Endothelial cell (in vitro differentiated cells): ENCODE data around the gene ZBTB1. TPM values are rescaled to one million over a fixed set of nuclear protein-coding genes. Genes with fewer than 3 reads are reported as not detected.
"Not testable (repeated sequence)": the region's sequence is repeated elsewhere in the genome, so short reads cannot be mapped to it uniquely, and the experiment has no call there.

Experiments used
- DNase-seq: peaks from one replicate; pipeline ENCODE4 v3.0.0; 2021; ENCODE audit warnings: low spot score
- H3K27ac Mint-ChIP-seq: one replicate; pipeline ENCODE4 v1.8.0; 2021; ENCODE audit warnings: mixed read lengths, inconsistent platforms; ENCODE audit not compliant: unreplicated experiment
- H3K27me3 Mint-ChIP-seq: one replicate; pipeline ENCODE4 v1.8.0; 2021; ENCODE audit warnings: mild to moderate bottlenecking, moderate library complexity, mixed read lengths, inconsistent platforms; ENCODE audit not compliant: unreplicated experiment
- H3K36me3 Mint-ChIP-seq: one replicate; pipeline ENCODE4 v1.8.0; 2021; ENCODE audit warnings: mild to moderate bottlenecking, low read depth, mixed read lengths, inconsistent platforms; ENCODE audit not compliant: unreplicated experiment
- H3K4me1 Mint-ChIP-seq: one replicate; pipeline ENCODE4 v1.8.0; 2021; ENCODE audit warnings: mild to moderate bottlenecking, mixed read lengths, inconsistent platforms; ENCODE audit not compliant: unreplicated experiment
- H3K4me3 Mint-ChIP-seq: one replicate; pipeline ENCODE4 v1.8.0; 2021; ENCODE audit warnings: mild to moderate bottlenecking, mixed read lengths, inconsistent platforms; ENCODE audit not compliant: unreplicated experiment
- H3K9me3 Mint-ChIP-seq: one replicate; pipeline ENCODE4 v1.8.0; 2021; ENCODE audit warnings: mixed read lengths, inconsistent platforms; ENCODE audit not compliant: unreplicated experiment
- CTCF ChIP-seq: fragments of 200-600 bp; sonication (generic); IDR thresholded peaks from one replicate; pipeline ENCODE4 v1.5.0; 2021; ENCODE audit warnings: antibody characterized with exemption; ENCODE audit not compliant: unreplicated experiment
- total RNA-seq: library from RNA; stranded (reverse); fragmentation: NEBNext Ultra II Directional; extraction: Animal tissue kit (Norgen Biotek cat#: 25700); gene quantifications from one replicate; pipeline ENCODE4 v1.2.1, GENCODE V29; 2021; ENCODE audit not compliant: unreplicated experiment

Gene ZBTB1
- total RNA-seq, 1 donor from 2014 or later, result 57.8 TPM

- Mint-ChIP-seq H3K9me3 (no peaks in the 10 kb centered on the region), H3K4me3 (peak overlapping the region; percentile 57), H3K27me3 (peaks cover 3% of the 10 kb centered on the region), H3K36me3 (no peaks in the 10 kb centered on the region), H3K27ac (peak overlapping the region; percentile 99), H3K4me1 (peaks cover 38% of the 10 kb centered on the region)
- DNase-seq, result peak; percentile 26
- TF ChIP-seq CTCF, result no peak
Observed at GRCh38 chr14:64566651-64567122, 62.1 kb downstream of the ZBTB1 start.

GRCh38 chr14:64569138-64569631 is 64.6 kb downstream of the ZBTB1 start:
- Mint-ChIP-seq H3K9me3 (no peaks in the 10 kb centered on the region), H3K27ac (no peak overlapping the region), H3K4me1 (peaks cover 25% of the 10 kb centered on the region), H3K36me3 (no peaks in the 10 kb centered on the region), H3K27me3 (peaks cover 2% of the 10 kb centered on the region), H3K4me3 (no peak overlapping the region)
- no peak for TF ChIP-seq CTCF
- no peak for DNase-seq

GRCh38 chr14:64569646-64570045 is 65.1 kb downstream of the ZBTB1 start:
- not testable (repeated sequence) for H3K27me3 Mint-ChIP-seq, H3K27ac Mint-ChIP-seq, H3K4me3 Mint-ChIP-seq, H3K36me3 Mint-ChIP-seq, H3K9me3 Mint-ChIP-seq, DNase-seq
- H3K4me1 Mint-ChIP-seq, result peaks cover 20% of the 10 kb centered on the region

DNA sequence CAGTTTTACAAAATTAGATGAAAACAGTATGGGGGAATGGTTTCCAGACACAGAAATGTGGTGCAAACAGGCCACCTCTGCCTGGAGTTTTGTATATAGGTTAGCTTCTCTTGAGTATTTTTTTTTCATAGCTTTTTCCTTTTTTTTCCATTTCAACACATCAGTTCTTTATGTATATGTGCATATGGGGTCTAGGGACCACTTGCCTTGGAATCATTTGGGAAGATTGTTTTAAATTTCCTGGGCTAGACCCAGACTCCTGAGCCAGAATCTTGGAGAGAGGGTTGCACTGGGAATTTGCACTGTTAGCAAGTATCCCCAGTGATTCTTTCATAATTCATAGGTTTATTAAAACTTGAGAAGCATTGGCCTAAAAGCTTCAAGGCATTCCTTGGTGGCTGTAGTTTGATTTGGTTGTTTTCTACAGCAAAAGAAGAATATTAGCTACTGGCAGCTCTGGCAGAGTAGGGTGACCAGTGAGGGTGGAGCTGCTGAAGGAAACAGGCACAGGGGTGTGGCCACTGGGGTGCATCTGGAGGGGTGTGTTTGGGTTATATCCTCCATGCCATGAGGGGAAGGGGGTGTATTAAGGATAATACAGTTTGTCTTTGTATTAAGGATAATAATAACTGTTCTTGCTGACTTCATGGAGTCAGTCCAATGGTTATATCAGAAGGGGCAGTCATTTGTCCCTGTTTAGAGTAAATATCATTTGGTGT is 68.0 kb downstream of the ZBTB1 start:
- Mint-ChIP-seq H3K4me1 (peaks cover 7% of the 10 kb centered on the region), H3K4me3 (no peak overlapping the region), H3K27ac (no peak overlapping the region), H3K36me3 (no peaks in the 10 kb centered on the region), H3K27me3 (no peaks in the 10 kb centered on the region), H3K9me3 (no peaks in the 10 kb centered on the region)
- DNase-seq, result no peak
- no peak for TF ChIP-seq CTCF

DNA sequence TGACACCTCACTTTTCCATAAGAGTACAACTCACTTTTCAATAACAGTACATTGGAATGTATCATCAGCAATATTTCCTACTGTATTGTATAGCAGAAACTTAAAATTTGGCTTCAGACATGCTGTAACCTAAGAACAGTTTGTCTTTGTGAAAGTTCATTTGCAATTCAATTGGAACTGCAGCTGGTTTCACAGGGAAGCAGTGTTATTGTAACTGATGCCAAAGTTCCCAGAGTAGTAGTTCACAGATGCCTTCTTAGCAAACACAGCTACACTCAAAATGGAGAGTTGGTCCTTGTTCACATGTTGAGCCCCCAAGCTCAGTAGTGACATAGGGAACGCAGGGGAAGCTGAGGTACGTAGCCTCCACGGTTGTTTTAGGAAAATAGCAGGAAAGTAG is 68.5 kb downstream of the ZBTB1 start:
- H3K4me3 Mint-ChIP-seq, result no peak overlapping the region

More for the DNA sequence above, 68.5 kb downstream of the ZBTB1 start:
- no peak for DNase-seq
- Mint-ChIP-seq H3K9me3 (no peaks in the 10 kb centered on the region), H3K36me3 (no peaks in the 10 kb centered on the region), H3K27ac (no peak overlapping the region), H3K4me1 (peaks cover 7% of the 10 kb centered on the region), H3K27me3 (peaks cover under 1% of the 10 kb centered on the region)
- TF ChIP-seq CTCF, result no peak

Other genes with a start within 250 kb of the ZBTB1 start
- gene ESR2, start 210.4 kb upstream of the ZBTB1 start, total RNA-seq, result not detected
- gene MTHFD1, start 116.4 kb upstream of the ZBTB1 start, total RNA-seq, result 43.7 TPM
- gene AKAP5, start 39.3 kb upstream of the ZBTB1 start, total RNA-seq, result 6.1 TPM
- gene ZBTB25, start 932 bp upstream of the ZBTB1 start, total RNA-seq, result 9.4 TPM
- gene HSPA2, start 36.0 kb downstream of the ZBTB1 start, total RNA-seq, result 9.4 TPM
- gene PPP1R36, start 45.2 kb downstream of the ZBTB1 start, total RNA-seq, result 2.1 TPM
- gene PLEKHG3, start 199.7 kb downstream of the ZBTB1 start, total RNA-seq, result 31.4 TPM